Measurements from ENCODE around the gene MRPS14. TPM values are rescaled to one million over a fixed set of nuclear protein-coding genes. Genes with fewer than 3 reads are reported as not detected.

Gene MRPS14
- 19.3 TPM in 2 replicates for total RNA-seq

GRCh38 chr1:175023043-175023921, at the start of gene MRPS14:
MRPS14 (minus strand) TSS chr1:175023425; CDS start chr1:175023408, 17 bp downstream.

GRCh38 chr1:175067362-175068106, 44.3 kb upstream of the MRPS14 start, which contains the start of gene TNN:
TNN (plus strand) TSS chr1:175067833; CDS start chr1:175077419, 9,586 bp downstream.

GRCh38 chr1:174999936-175000696, 23.1 kb downstream of the MRPS14 start, which contains the start of gene CACYBP:
CACYBP (plus strand) TSS chr1:174999947; CDS start chr1:175000181, 234 bp downstream.

Other genes with a start within 250 kb of the MRPS14 start
- 115 and 122 TPM in 2 replicates for gene CACYBP, start 23.5 kb downstream of the MRPS14 start, total RNA-seq
- not detected in 2 replicates for gene TNN, start 44.4 kb upstream of the MRPS14 start, total RNA-seq
- 5.6 and 12.4 TPM in 2 replicates for gene KIAA0040, start 169.4 kb upstream of the MRPS14 start, total RNA-seq